H7 (cell line): Measurements from ENCODE around the gene MRPS25. TPM values are rescaled to one million over a fixed set of nuclear protein-coding genes. Genes with fewer than 3 reads are reported as not detected.
"Not testable (repeated sequence)": the region's sequence is repeated elsewhere in the genome, so short reads cannot be mapped to it uniquely, and the experiment has no call there.

ENCODE experiments used
- DNase-seq: peaks from one replicate; pipeline ENCODE4 v3.0.0; 2012
- H3K27me3 ChIP-seq: 2 replicates; pipeline ENCODE4 v1.6.0; 2011; ENCODE audit warnings: mild to moderate bottlenecking, low read length; ENCODE audit not compliant: control insufficient read depth, insufficient read depth
- H3K36me3 ChIP-seq: replicated peaks from 2 replicates; pipeline ENCODE4 v1.5.1; 2011; ENCODE audit warnings: low read length; ENCODE audit not compliant: control insufficient read depth, insufficient read depth
- H3K4me3 ChIP-seq: 2 replicates; pipeline ENCODE4 v1.5.1; 2011; ENCODE audit warnings: low read depth, mild to moderate bottlenecking, control low read depth, low read length, moderate library complexity; ENCODE audit not compliant: insufficient read depth
- total RNA-seq: library from RNA; depleted of rRNA; stranded (reverse); fragments of >200 nt; shearing (Covaris generic); gene quantifications from 2 replicates; pipeline ENCODE4 v1.2.3, GENCODE V29; 2014; rRNA removed

The MRPS25 gene
- total RNA-seq, 1 experiment from 2014 or later = 22.0 TPM

DNA sequence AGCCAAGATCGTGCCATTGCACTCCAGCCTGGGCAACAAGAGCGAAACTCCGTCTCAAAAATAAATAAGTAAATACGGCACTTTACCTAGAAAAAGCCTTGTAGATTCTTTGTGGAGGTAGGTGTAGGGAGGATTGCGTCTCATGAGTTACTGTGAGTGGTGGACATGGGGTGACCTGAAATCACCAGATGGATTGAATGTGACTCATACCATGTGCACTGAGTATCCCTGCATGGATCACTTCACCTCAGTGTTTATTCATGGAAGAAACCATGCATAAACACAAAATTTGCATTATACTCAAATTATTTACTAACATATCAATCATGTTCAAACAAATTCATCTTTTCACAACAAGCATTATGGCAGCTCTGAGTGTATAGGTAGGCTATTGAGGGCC lies 55.9 kb downstream of the MRPS25 start:
- no peak overlapping the region for H3K4me3 ChIP-seq
- peaks cover 10% of the 10 kb centered on the region for H3K36me3 ChIP-seq
- DNase-seq = no peak
- no peaks in the 10 kb centered on the region for H3K27me3 ChIP-seq

DNA sequence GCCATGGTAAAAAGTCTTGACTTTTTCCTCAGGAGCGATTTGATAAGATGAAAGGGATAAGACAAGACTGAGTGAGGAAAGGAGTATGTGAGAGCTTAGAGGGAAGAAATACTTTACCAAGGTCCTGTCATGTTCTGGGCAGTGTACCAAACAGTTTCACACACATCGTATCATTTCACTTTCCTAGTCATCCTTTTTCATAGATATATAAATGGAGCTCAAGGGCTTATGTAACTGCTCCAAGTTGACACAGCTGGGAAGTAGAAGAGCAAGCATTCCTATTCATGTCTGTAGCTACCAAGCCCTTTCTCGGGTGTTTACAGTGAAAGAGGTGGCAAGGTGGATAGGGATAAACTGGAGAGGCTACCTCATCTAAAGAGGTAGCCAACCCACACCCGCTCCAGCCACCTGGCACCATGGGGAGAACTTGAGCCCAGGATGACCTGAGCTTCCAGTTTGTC lies 57.4 kb downstream of the MRPS25 start:
- peaks cover 5% of the 10 kb centered on the region for H3K36me3 ChIP-seq
- H3K27me3 ChIP-seq = no peaks in the 10 kb centered on the region
- no peak for DNase-seq
- H3K4me3 ChIP-seq = no peak overlapping the region

- H3K4me3 ChIP-seq, H3K36me3 ChIP-seq, DNase-seq, H3K27me3 ChIP-seq: not testable (repeated sequence)
Observed at GRCh38 chr3:14999182-14999581, 65.9 kb downstream of the MRPS25 start.

Other genes with a start within 250 kb of the MRPS25 start
- gene FGD5, start 246.4 kb downstream of the MRPS25 start, total RNA-seq = 19.8 and 25.8 TPM in 2 replicates
- gene NR2C2, start 117.7 kb downstream of the MRPS25 start, total RNA-seq = 14.7 and 25.6 TPM in 2 replicates
- gene RBSN, start 33.8 kb upstream of the MRPS25 start, total RNA-seq = 17.6 and 22.3 TPM in 2 replicates
- 10.6 and 14.3 TPM in 2 replicates for gene CAPN7, start 140.9 kb upstream of the MRPS25 start, total RNA-seq